ENCODE data around the gene LCT.

DNA sequence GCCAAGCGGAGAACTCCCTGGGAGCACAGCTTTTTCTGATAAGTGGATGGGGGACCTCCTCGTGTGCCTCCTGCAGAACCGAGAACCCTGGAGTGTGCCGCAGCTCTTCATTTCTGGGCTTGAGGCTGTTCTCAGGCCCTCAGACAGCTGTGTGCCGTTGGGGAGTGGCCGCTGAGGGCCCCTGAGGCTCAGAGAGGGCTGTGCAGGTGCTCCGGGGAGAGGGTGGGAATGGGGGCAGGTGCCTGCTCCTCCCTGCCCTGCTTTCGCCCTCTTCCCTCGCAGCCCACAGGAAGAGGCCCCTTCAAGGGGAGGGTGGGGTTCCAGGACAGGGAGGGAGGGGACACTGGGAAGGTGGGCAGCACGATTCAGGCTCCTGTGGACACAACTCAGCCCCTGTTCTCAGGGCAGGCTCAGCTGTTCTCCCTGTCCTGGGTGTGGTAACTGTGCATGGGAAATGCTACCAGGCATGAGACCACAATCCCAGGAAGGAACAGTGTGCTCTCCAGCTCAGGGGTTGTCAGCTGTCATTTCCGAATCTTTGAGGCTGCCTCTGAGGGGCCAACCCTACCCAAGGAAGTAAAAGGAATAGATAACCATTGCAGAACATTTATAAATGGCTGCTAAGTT, 11.3 kb downstream of the LCT start:
- TF ChIP-seq, protein P1, sequence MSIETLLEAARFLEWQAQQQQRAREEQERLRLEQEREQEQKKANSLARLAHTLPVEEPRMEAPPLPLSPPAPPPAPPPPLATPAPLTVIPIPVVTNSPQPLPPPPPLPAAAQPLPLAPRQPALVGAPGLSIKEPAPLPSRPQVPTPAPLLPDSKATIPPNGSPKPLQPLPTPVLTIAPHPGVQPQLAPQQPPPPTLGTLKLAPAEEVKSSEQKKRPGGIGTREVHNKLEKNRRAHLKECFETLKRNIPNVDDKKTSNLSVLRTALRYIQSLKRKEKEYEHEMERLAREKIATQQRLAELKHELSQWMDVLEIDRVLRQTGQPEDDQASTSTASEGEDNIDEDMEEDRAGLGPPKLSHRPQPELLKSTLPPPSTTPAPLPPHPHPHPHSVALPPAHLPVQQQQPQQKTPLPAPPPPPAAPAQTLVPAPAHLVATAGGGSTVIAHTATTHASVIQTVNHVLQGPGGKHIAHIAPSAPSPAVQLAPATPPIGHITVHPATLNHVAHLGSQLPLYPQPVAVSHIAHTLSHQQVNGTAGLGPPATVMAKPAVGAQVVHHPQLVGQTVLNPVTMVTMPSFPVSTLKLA (conservative IDR thresholded peaks at IDR 0.05) = no peak
- no peak for TF ChIP-seq NR3C1 (CRISPR knock-in tag; IDR thresholded peaks at IDR 0.05)
- TF ChIP-seq, protein P2, sequence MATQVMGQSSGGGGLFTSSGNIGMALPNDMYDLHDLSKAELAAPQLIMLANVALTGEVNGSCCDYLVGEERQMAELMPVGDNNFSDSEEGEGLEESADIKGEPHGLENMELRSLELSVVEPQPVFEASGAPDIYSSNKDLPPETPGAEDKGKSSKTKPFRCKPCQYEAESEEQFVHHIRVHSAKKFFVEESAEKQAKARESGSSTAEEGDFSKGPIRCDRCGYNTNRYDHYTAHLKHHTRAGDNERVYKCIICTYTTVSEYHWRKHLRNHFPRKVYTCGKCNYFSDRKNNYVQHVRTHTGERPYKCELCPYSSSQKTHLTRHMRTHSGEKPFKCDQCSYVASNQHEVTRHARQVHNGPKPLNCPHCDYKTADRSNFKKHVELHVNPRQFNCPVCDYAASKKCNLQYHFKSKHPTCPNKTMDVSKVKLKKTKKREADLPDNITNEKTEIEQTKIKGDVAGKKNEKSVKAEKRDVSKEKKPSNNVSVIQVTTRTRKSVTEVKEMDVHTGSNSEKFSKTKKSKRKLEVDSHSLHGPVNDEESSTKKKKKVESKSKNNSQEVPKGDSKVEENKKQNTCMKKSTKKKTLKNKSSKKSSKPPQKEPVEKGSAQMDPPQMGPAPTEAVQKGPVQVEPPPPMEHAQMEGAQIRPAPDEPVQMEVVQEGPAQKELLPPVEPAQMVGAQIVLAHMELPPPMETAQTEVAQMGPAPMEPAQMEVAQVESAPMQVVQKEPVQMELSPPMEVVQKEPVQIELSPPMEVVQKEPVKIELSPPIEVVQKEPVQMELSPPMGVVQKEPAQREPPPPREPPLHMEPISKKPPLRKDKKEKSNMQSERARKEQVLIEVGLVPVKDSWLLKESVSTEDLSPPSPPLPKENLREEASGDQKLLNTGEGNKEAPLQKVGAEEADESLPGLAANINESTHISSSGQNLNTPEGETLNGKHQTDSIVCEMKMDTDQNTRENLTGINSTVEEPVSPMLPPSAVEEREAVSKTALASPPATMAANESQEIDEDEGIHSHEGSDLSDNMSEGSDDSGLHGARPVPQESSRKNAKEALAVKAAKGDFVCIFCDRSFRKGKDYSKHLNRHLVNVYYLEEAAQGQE (IDR thresholded peaks at IDR 0.05; ENCODE audit: borderline replicate concordance) = no peak
- TF ChIP-seq, protein P2 (CRISPR knock-in tag; IDR thresholded peaks at IDR 0.05; ENCODE audit: low read depth) = no peak
- TF ChIP-seq KDM5B (IDR thresholded peaks at IDR 0.05; ENCODE audit: insufficient replicate concordance, low read depth, low read length) = no peak
- TF ChIP-seq EP300 (IDR thresholded peaks at IDR 0.05; ENCODE audit: low read length) = no peak
- TF ChIP-seq, protein P3, sequence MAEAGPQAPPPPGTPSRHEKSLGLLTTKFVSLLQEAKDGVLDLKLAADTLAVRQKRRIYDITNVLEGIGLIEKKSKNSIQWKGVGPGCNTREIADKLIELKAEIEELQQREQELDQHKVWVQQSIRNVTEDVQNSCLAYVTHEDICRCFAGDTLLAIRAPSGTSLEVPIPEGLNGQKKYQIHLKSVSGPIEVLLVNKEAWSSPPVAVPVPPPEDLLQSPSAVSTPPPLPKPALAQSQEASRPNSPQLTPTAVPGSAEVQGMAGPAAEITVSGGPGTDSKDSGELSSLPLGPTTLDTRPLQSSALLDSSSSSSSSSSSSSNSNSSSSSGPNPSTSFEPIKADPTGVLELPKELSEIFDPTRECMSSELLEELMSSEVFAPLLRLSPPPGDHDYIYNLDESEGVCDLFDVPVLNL (CRISPR knock-in tag; IDR thresholded peaks at IDR 0.05; ENCODE audit: low read depth) = no peak
- TF ChIP-seq RBFOX2 (IDR thresholded peaks at IDR 0.05; ENCODE audit: low read depth, low read length) = no peak

All from K562 (cell line).